Activated CD4-positive, alpha-beta T cell treated with anti-CD3 and anti-CD28 coated beads, Interleukin-2, amount 50 U/mL, for 24 hours (primary cell): ENCODE measurements around the gene FXYD1.
"Not testable (repeated sequence)": the region's sequence is repeated elsewhere in the genome, so short reads cannot be mapped to it uniquely, and the experiment has no call there.

Experiments
- DNase-seq, 2 donors: peaks; one replicate each; pipeline ENCODE4 v3.0.0-alpha.2; 2020; ENCODE audit warnings: low read depth in 1 of 2, low spot score in 1 of 2

Gene FXYD1

GRCh38 chr19:35141837-35142605 is 3.4 kb downstream of the FXYD1 start:
- no peak for DNase-seq

DNA sequence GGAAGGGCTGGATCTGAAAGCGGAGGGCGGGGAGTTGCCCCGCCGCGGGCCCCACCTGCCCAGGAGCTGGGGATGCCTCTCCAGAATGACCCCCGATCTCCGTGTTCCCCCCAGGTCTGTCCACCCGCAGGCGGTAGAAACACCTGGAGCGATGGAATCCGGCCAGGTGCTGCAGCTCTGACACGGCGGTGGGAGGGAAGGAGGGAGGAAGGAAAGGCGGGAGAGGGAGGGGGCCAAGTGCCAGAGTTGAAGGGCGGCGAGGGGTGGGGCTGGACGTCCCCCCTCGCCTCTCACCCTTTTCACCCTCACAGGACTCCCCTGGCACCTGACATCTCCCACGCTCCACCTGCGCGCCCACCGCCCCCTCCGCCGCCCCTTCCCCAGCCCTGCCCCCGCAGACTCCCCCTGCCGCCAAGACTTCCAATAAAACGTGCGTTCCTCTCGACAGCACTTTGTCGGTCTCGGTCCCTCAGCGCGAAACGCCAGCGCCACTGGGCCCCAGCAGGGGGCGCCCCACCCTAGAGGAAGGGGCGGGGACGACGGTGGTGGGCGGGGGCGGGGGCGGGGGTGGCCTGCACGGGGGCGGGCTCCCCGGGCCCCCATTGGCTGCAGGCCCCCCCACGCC is 4.1 kb downstream of the FXYD1 start:
- peak; percentile 39 to 50 for DNase-seq

DNA sequence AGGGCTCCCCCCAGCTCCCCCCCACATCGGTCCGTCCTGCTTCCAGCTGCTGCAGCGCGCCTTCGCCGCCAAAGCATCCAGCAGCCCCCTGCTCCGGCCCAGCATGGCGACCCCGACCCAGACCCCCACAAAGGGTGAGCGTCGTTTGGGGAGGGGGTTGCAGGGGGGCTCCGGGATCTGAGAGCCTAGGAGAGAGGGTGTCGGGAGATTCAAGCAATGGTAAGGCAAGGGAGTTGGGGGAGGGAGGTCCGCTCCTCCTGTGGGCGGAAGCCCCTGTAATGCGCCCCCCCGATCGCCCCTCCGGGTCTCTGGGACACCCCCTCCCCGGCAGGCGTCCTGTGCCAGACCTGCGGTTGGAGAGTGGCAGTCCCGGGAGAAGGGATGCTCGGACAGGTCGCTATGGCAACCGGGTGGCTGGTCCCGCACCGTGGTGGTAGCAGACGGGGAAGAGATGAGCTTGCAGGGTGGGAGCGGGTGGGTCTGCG is 4.6 kb downstream of the FXYD1 start, which contains the start of gene FXYD7:
Gene FXYD7, plus strand, starts transcription at position 25 of the 485 bp plus-strand sequence. Its CDS starts 79 bp downstream, at position 104.
- no peak for DNase-seq

DNA sequence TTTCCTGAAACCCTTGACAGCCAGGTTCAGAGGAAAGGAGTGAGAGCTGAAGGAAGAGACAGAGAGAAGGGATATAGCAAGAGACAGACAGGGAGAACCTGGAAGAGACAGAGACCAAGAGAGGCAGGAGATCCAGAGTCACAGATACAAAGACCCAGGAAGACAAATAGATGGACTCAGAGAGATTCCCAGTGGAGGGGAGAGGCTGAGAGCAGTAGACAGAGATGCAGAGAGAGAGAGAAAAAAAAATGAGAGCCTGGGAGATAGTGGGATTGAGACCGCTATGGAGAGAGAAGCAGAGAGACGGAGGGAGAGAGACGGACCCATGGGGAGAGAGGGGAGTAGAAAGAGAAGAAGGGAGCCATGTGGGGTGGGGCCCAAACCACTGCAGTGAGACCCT is 5.2 kb downstream of the FXYD1 start:
- no peak for DNase-seq

GRCh38 chr19:35144259-35144599 is 5.6 kb downstream of the FXYD1 start:
- DNase-seq, result no peak

DNA sequence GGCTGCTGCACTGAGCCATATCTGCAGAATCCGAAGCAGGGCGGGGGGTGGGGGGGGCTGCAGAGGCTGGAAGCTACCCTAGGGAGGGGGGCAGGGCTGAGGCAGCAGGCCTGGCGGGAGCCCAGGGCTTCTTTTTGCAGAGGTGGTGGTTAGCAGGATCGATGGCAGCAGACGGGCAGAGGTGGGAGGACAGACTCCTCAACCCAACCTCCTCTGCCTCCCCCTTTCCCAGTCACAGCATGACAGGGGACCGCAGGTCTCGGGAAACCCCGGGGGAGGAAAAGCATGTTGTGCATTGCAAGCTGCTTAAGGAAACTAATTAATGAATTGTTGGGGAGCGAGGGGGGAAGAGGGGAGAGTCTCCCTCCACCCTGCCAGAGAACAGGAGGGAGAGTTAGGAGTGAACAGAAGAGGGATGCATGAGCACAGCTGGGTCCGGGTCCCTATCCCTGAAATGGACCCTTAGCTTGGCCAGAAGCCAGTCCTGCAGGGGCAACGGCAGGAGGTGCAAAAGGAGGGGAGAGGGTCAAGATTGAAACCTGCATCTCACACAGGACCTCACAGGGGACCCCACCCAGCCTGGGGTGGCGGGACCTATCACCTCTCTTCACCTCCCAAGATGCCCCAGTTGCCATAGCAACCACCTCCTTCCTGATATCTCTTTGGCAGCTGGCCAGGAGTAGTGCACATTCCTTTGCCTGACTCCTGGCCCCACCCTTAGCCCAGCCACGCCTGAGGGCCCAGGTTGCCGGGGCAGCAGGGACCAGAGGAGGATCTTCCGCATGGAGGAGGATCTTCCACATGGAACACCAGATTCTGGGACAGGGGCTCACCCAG is 6.2 kb downstream of the FXYD1 start:
- no peak for DNase-seq

GRCh38 chr19:35146746-35147459 is 8.3 kb downstream of the FXYD1 start:
- DNase-seq, result no peak

DNA sequence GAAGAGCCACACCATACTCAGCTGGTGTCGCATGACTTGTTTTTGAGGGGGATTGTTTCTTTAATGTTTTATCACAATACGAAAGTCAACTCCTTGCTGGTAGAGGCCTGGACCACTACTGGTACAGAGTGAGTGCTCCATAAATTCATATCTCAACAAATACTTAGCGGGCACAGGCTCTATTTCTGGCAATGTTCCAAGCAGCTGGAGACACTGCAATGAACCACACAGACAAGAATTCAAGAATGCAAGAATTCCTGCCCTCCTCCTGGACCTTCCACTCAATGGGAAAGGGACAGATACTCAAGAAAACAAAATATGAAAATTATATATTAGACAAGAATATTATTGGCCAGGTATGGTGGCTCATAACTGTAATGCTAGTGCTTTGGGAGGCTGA is 10.8 kb downstream of the FXYD1 start:
- DNase-seq, result no peak

DNA sequence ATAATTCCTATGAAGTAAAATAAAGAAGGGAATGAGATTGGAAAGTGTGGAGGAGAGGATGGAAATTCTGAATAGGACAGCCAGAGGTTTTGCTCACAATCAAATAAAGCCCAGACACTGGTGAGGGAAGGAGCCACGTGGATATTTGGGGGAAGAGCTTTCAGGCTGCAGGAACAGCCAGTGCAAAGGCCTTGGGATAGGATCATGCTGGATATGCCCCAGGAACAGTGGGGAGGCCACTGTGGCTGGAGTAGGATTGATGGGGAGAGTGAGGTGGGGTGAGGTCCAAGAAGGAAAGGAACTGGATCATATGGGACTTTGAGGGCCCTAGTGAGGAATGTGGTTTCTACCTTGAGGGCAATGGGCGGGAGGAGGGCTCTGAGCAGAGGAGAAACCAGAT is 11.8 kb downstream of the FXYD1 start:
- no peak for DNase-seq

DNA sequence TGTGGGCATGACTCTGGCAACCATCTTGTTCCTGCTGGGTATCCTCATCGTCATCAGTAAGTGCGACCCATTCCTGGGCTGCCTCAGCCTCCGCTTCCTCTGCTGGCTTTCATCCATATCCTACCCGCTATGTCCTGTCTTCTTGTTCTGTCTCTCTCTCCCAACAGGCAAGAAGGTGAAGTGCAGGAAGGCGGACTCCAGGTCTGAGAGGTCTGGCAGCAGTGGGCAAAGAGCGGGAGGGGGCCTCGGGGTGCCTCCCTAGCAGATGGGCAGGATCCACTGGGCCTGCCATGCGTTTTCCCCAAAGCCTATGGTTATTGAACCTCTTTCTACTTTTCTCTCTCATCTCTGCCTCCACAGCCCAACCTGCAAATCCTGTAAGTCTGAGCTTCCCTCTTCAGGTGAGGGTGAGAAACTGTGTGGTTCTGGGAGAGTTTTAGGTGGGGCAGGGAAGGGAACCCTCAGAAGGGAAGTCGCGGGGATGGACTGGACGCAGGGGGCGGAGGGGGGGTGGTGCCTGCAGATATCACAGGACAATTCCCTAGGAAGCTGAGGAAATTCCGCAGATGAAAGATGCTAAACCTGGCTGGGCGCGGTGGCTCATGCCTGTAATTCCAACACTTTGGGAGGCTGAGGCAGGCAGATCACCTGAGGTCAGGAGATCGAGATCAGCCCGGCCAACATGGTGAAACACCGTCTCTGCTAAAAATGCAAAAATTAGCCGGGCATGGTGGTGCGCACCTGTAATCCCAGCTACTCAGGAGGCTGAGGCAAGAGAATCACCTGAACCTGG is 12.8 kb downstream of the FXYD1 start:
- DNase-seq, result no peak

GRCh38 chr19:35153129-35153522 is 14.5 kb downstream of the FXYD1 start:
- DNase-seq, result not testable (repeated sequence)

DNA sequence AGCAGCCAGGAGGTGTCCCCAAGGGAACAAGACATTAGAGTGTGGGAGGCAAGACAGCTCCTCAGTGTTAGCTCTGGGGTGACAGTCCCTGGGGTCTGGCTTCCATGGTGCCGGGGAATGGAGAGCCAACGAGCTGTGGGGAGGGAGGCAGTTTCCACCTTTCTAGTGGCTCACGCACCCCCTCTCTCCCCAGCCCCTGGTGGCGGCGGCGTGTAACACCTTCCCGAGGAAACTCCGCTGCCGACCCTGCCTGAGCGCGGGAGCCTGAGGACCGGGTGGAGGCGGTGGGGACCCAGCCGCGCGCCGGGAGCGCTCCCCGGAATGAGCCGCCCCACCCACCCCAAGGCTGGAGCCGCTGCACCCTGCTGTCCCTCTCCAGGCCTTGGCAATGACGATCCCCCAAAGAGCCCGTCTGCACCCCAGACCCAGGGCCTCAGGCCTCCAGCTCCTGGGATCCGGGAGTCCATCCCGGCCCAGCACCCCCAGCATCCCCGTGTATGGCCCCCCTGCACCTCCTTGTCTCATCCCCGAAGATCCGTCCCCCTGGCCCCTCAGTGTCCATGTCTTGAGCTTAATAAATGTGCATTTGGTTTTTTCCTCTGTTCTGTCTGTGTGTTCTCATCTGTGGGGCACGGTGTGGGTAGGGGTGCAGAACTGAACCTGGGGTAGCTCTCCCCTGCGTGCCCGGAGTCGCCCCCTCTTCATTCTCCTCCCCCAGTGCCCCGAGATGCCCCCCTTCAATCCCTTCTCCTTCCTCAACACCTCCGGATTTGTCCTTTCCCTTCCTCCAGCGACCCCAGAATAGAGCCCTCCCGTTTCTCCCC is 15.3 kb downstream of the FXYD1 start:
- DNase-seq, result peak; percentile 53 to 71

- peak; percentile 57 to 86 for DNase-seq
Observed at GRCh38 chr19:35154525-35155406, 16.1 kb downstream of the FXYD1 start, which contains the start of gene FXYD5. TSS of gene FXYD5 (plus strand) at chr19:35154735. CDS start at chr19:35155551, 816 bp downstream.

DNA sequence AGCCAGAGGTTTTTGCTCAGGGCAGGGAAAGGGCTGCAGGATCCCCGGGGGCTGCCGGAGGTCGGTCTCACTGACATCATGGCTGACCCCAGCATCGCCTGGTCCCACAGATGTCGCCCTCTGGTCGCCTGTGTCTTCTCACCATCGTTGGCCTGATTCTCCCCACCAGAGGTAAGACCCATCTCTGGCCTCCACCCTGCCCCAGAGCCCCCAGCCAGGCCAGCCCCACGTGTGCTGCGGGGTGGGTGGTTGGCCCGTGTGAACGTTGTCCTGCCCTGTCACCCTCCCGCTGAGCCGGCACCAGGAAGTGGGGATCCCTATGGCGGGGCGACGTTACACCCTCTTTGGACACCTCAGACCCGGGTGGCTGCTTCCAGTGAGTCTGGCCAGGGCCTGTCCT is 16.8 kb downstream of the FXYD1 start:
- DNase-seq, result no peak

GRCh38 chr19:35155981-35156672 is 17.5 kb downstream of the FXYD1 start:
- no peak for DNase-seq

DNA sequence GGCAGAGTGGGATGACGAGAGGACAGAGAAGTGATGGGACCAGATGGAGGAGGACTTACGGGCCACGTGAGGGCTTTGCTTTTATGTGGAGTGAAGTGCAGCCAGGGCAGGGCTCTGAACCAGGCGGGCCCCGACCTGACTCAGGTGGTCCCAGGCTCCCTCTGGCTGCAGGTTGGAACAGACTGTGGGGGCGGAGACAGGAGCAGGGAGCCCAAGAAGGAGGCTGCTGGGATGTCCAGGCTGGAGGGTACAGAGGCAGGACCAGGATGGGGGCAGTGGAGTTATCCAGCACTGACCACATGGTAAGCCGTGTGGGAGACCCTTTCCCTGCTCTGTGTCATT is 18.0 kb downstream of the FXYD1 start:
- DNase-seq, result no peak

DNA sequence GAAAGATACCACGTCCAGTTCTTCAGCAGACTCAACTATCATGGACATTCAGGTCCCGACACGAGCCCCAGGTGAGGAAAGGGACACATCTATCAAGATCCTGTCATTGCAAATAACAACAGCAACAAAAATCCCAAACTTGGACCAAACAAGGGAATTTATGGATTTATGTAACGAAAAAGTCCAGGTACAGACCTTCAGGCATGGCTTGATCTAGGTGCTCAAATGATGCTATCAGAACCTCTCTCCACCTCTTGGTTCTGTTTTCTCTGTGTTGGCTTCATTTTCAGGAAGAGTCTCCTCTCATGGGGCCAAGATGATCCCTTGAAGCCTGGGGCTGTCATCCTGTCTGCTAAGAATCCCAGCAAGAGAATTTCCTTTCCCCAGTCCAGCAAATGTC is 18.8 kb downstream of the FXYD1 start:
- no peak for DNase-seq

DNA sequence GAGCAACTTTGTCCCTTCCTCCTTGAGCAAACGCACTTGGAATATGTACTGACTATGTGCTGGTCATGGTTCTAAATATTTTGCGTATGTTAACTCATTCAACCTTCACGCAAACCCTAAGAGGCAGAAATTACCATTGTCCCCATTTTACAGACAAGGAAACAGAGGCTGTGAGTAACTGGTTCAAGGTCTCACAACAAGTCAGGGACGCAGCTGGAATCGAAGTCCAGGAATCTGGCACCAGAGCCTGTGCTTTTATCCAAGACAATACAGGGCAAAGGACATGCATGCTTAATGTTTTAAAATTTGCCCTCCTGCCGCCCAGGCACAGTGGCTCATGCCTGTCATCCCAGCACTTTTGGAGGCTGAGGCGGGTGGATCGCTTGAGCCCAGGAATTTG is 21.0 kb downstream of the FXYD1 start:
- DNase-seq, result no peak
